Gastrocnemius medialis (tissue), 4 donors: ENCODE measurements around the gene PTAFR. TPM values are rescaled to one million over a fixed set of nuclear protein-coding genes. Genes with fewer than 3 reads are reported as not detected.

Experiments
- ATAC-seq, 2 donors: fragments of 150-250 bp; one replicate each; pipeline ENCODE4 v1.9.1; 2016
- DNase-seq, 2 donors: peaks; one replicate each; pipeline ENCODE4 v3.0.0-alpha.2; 2019
- H3K27ac ChIP-seq, 4 donors: fragments of 200-600 bp; sonication (generic); 1 replicate in 1 of 4; 2 replicates in 3 of 4; pipeline ENCODE4 v1.5.1; 2016 to 2018; ENCODE audit warnings: mild to moderate bottlenecking in 2 of 4, moderate library complexity in 1 of 4
- H3K27me3 ChIP-seq, 3 donors: fragments of 200-600 bp; sonication (generic) in 2 of 3; 1 replicate in 1 of 3; 2 replicates in 2 of 3; pipeline versions ENCODE4 v1.5.1 to v1.6.0; 2016 to 2019; ENCODE audit warnings: mild to moderate bottlenecking in 1 of 3, moderate library complexity in 1 of 3
- H3K36me3 ChIP-seq, 2 donors: fragments of 200-600 bp; sonication (generic) in 1 of 2; one replicate each; pipeline ENCODE4 v1.5.1; 2017 to 2018
- H3K4me1 ChIP-seq, 2 donors: fragments of 200-600 bp; sonication (generic) in 1 of 2; one replicate each; pipeline ENCODE4 v1.5.1; 2016 to 2017; ENCODE audit warnings: mild to moderate bottlenecking in 2 of 2
- H3K4me3 ChIP-seq, 4 donors: fragments of 200-600 bp; sonication (generic) in 3 of 4; 1 replicate in 1 of 4; 2 replicates in 3 of 4; pipeline ENCODE4 v1.5.1; 2016 to 2019; ENCODE audit warnings: mild to moderate bottlenecking in 2 of 4
- H3K9me3 ChIP-seq, 3 donors: fragments of 200-600 bp; sonication (generic) in 2 of 3; 1 replicate in 1 of 3; 2 replicates in 2 of 3; pipeline ENCODE4 v1.5.1; 2016 to 2019
- CTCF ChIP-seq, 5 experiments: fragments of 450-650 bp in 3 of 5; fragments of 200-600 bp in 2 of 5; sonication (generic) in 2 of 5; IDR thresholded peaks in 4 of 5; conservative IDR thresholded peaks in 1 of 5; 1 replicate in 4 of 5; 2 replicates in 1 of 5; pipeline ENCODE4 v1.5.1; 2016 to 2019; ENCODE audit warnings: antibody characterized with exemption in 5 of 5, mild to moderate bottlenecking in 3 of 5, moderate library complexity in 3 of 5
- POLR2A ChIP-seq, 2 donors: fragments of 450-650 bp; IDR thresholded peaks; one replicate each; pipeline ENCODE4 v1.6.1; 2017; ENCODE audit warnings: antibody characterized with exemption in 2 of 2, mild to moderate bottlenecking in 2 of 2, moderate library complexity in 2 of 2
- in situ Hi-C, 4 donors: fragments of 200-750 bp; cut with MboI; loops; one replicate each; pipeline versions ENCODE4 v1.15.0 to v1.8.0; 2017; ENCODE audit warnings: low sequenced_read_pairs in 4 of 4
- intact Hi-C: fragments of 100-400 bp; cut with DNase I; formaldehyde crosslinking; loops from one replicate; pipeline ENCODE4 v1.15.1; 2023; ENCODE audit warnings: low total_unique reads
- total RNA-seq, 4 donors: library from RNA; depleted of rRNA; stranded (reverse); fragments of >200 nt; gene quantifications; one replicate each; pipeline versions ENCODE4 v1.1.0 to v1.2.3, GENCODE V29; 2016

The PTAFR gene
- total RNA-seq, 4 donors from 2014 or later, result 0.76 to 1.5 (median 0.97) TPM

GRCh38 chr1:28102189-28102588, 74.3 kb downstream of the PTAFR start:
- in situ Hi-C loops, result no loop called here
- H3K4me3 ChIP-seq, result no peak overlapping the region

GRCh38 chr1:28099050-28099769, 77.3 kb downstream of the PTAFR start:
- no peaks in the 10 kb centered on the region for H3K27me3 ChIP-seq
- H3K36me3 ChIP-seq, result no peaks in the 10 kb centered on the region
- no peak for TF ChIP-seq POLR2A (IDR thresholded peaks at IDR 0.05)
- no peak for TF ChIP-seq CTCF (IDR thresholded peaks at IDR 0.05 in 4 of 5, conservative IDR thresholded peaks at IDR 0.05 in 1 of 5)
- peak overlapping the region; percentile 75 to 90 (median 80) for H3K27ac ChIP-seq
- DNase-seq, result peak; percentile 64 to 72
- intact Hi-C loops, result loop anchor here (1.0 kb wide), 1 partner anchor 24 kb away; no protein-coding TSS in a partner anchor
- H3K9me3 ChIP-seq, result no peaks in the 10 kb centered on the region
- peak; percentile 93 to 96 for ATAC-seq
- peaks cover 0 to 12% of the 10 kb centered on the region in 2 donors for H3K4me1 ChIP-seq
- no peak overlapping the region for H3K4me3 ChIP-seq
- in situ Hi-C loops, result loop anchor here in 1 of 4 donors (10.0 kb wide), 1 partner anchor 106 kb away; no protein-coding TSS in a partner anchor

More at GRCh38 chr1:28102189-28102588, 74.3 kb downstream of the PTAFR start:
- ATAC-seq, result no peak
- Histone ChIP-seq H3K9me3 (no peaks in the 10 kb centered on the region), H3K4me1 (peaks cover 0 to 16% of the 10 kb centered on the region in 2 donors), H3K27me3 (no peaks in the 10 kb centered on the region), H3K36me3 (no peaks in the 10 kb centered on the region), H3K27ac (no peak overlapping the region)
- no peak for DNase-seq
- intact Hi-C loops, result no loop called here
- TF ChIP-seq CTCF (IDR thresholded peaks at IDR 0.05 in 4 of 5, conservative IDR thresholded peaks at IDR 0.05 in 1 of 5) (no peak), POLR2A (IDR thresholded peaks at IDR 0.05) (no peak)

Other genes with a start within 250 kb of the PTAFR start
- under 1 TPM in 1 of 4 donors, not detected in 3; 0.29 TPM for gene SMPDL3B, start 241.7 kb downstream of the PTAFR start, total RNA-seq
- 1 to 10 TPM; 3.8 to 7.4 (median 5.4) TPM for gene XKR8, start 216.7 kb downstream of the PTAFR start, total RNA-seq
- gene EYA3, start 88.1 kb downstream of the PTAFR start, total RNA-seq, result 10 to 100 TPM in 3 of 4 donors, 1 to 10 TPM in 1; 9.2 to 19.5 (median 15.4) TPM
- gene DNAJC8, start 56.3 kb upstream of the PTAFR start, total RNA-seq, result 10 to 100 TPM; 37.6 to 56.1 (median 51.2) TPM
- 100 to 1,000 TPM; 125 to 333 (median 193) TPM for gene ATP5IF1, start 59.4 kb upstream of the PTAFR start, total RNA-seq
- 10 to 100 TPM in 2 of 4 donors, 1 to 10 TPM in 2; 5.6 to 18.9 (median 12.4) TPM for gene SESN2, start 82.8 kb upstream of the PTAFR start, total RNA-seq
- 10 to 100 TPM in 2 of 4 donors, 1 to 10 TPM in 2; 6.5 to 15.0 (median 10.1) TPM for gene MED18, start 152.3 kb upstream of the PTAFR start, total RNA-seq
- 10 to 100 TPM in 3 of 4 donors, 1 to 10 TPM in 1; 9.1 to 17.7 (median 13.4) TPM for gene PHACTR4, start 193.1 kb upstream of the PTAFR start, total RNA-seq